T-helper 2 cell (primary cell): Measurements from ENCODE around the gene ALDOC.
"Not testable (repeated sequence)": the region's sequence is repeated elsewhere in the genome, so short reads cannot be mapped to it uniquely, and the experiment has no call there.

ENCODE experiments used
- DNase-seq, 5 experiments: peaks; one replicate each; pipeline versions ENCODE4 v3.0.0 to v3.0.0-alpha.2; 2012 to 2022
- total RNA-seq, 2 donors: gene quantifications; one replicate each; lab custom pipeline; 2026; lab: John Stamatoyannopoulos, UW

ALDOC gene
- 30.9 to 38.9 reads per million in 2 donors for total RNA-seq

DNA sequence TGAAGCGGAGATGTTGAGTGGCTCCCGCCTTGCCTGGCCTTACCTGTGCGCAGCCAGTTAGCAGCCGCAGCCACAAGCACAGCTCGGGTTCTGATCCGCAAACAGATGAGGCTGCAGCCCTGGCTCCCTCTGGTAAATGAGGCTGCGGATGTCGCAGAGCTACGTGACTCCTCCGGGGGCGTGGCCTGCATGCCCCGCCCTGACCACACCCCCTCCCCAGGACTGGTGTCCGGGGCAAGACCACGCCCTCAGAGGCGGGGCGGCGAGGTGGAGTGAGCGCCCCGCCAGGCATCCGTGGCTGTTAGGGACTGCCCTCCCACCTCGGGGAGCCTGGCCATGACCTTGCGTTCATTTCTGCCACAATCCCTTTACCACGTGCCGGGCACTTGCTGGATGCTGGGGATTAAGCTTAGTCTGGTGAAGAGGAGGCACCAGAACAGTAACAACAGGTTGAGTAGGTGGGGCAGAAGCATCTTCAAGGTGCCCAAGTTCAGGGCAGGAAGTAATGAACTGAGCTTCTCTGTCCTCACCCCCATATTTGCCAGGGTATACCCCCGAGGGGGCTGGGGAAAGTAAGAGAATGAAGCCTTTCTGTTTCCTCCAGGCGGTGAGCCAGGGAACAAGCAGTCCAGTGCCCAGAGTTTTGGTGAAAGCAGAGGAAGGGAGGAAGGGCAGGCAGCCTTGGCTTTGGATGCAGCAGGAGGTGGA is at the start of gene ALDOC:
Gene ALDOC, minus strand, starts transcription at position 138 of the 708 bp plus-strand sequence. CDS start 1,363 bp downstream, outside the sequence.
- peak; percentile 95 to 99 (median 97) for DNase-seq

DNA sequence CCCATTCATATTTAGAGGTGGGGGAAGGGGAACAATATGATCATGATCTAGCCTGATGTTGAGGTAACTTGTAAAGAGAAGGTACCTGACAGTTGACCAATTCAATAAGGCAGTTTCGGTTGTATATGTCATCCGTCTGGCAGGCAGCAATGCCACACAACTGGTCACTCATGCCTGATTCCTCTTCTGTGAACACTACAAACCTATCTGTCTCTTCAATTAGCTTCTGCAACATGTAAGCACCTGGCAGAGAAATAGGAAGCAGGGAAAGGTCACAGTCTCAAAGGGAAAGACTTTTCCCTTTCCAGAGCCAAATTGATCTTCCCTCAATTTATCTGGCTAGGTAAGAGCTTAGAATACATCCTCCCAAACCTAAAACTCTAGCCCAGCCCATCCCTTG is 47.5 kb upstream of the ALDOC start:
- DNase-seq: no peak

DNA sequence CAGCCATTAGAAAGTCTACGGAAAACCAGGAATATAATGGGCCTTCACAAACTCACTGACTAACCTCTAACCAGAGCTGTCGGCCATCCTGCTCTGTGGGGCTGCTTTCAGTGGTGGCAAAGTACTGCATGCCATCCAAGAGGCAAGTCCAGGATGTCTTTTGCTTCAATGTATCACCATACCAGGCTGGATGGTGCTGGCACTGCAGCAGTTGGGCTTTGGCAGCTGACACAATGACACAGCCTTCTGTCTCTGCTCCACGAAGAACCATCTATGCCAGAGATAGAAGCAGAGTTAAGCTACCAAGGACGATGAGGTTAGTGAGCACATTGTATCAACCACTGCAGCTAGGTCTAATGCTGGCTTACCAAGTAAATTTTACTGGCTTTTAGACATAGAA is 47.0 kb upstream of the ALDOC start:
- DNase-seq: no peak

DNA sequence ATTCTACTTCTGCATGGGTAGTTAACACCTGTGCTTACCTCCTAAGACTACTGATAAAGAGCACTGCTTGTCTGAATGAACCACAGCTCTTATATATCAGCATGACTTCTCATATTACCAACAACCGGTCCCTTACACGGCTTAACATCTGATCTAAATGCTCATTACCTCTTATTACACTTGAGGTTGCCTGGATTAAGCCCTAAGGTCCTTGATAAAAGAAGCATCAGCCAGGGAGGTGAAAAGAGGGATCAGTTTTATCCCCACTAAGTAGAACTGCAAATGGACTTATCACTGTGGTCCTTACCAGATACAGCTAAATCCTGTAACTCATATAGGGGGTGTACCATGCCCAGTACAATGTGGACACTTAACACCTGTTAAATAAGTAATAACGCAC is 45.5 kb upstream of the ALDOC start:
- DNase-seq: no peak

DNA sequence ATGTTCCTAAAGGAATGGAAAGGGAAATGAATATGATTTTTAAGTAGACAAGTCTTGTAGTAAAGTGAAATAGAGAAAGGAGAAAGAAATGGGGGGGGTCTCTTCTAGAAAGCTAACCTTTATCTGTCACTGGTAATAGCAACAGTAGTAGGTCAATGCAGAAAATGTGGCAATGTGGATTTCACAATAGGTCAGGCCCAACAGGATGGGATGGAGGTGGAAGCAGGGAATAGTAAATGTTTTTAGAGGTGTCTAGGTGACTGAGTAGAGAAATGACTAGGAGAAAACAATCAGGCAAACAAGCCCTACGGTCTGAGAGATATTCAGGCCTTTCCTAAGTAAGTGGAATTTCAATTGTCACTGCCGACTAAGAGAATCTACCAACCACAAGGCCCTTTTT is 43.3 kb upstream of the ALDOC start:
- DNase-seq: no peak

DNA sequence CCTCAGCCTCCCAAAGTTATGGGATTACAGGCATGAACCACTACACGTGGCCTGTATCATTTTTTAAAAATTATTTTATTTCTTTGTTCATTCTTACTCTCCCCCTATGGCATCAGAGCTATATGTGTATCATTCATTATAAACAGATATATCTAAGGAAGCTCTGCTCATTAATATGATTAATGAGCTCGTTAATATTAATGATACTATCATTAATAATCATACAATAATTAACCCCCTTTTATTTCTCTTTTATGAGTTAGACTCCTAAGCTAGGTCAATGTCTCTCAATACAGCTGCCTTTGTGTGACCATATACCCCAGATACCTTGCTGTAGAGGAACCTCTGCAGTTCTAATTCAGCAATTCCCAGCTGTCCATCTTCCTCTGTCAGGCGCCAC is 41.8 kb upstream of the ALDOC start:
- no peak for DNase-seq

DNA sequence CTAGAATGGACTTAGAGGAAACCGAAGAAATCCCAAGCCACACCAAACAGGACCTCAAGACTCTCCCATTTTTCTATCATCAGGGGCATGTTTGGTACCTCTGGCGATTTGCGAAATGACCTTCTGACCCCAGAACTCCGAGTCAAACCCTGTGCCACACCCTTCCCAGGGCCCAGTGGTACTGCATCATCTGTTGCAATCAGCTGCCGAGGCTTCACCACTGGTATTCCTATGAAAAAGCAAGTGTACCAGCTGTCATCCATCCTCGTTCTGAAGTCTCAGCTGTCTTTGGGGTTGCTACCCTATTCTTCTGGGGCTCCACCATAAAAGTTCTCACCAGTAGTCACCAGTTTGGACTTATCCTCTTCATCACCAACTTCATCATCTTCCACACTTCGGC is 39.6 kb upstream of the ALDOC start:
- no peak for DNase-seq

DNA sequence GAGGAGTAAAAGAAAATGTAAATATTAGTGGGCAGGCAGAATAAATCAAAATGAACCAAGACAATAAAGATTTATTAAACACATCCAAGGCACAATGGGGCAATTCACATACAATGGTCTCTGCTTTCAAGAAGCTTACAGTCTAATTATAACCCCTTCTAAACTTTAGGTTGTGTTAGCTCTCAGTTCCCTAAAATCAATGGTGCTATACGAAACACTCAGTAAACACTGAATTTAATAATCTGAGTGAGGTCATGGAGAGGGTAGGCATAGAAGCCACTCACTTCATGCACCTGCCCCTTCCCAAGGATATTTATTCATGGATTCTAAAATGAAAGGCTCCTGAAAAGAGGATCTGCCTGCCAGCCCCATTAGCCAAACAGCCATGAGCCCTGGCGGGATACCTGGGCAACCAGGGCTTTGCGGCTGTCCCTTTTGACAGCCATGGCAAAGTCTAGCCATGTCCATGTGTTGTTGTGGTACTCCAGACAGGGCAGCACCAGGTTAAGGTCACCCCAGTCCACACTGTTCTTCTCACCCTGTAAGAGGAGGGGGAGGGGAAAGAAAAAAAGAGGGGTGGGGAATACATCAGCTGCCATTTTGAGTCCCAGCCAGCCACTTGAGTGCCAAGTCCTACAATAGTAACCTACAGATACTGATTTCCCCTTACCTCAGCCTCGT is 38.7 kb upstream of the ALDOC start:
- DNase-seq: no peak

DNA sequence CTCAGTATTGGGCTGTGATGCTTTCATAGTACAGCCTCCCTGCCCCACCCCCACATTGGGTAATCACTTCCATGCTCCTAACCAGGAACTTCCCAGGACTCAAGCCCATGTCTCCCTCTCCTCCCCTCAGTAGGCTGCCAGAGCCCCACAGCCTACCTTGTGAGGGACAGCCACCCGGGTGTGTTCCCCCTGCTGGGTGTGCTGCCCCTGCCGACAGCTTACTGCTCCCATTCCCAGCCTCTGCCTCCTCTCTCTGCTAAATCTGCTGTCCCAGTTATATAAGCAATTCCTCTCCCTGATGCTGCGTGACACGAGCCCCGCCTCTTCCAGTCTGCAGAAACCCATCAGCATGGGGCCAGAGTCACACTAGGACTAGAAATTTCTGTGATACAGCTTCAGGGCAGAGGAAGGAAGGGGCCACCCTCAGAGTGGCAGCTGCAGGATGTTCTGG is 37.3 kb upstream of the ALDOC start, which contains the start of gene RSKR:
Gene RSKR, minus strand, starts transcription at position 255 of the 451 bp plus-strand sequence. Its CDS starts 24 bp downstream, at position 231.
- DNase-seq: no peak

DNA sequence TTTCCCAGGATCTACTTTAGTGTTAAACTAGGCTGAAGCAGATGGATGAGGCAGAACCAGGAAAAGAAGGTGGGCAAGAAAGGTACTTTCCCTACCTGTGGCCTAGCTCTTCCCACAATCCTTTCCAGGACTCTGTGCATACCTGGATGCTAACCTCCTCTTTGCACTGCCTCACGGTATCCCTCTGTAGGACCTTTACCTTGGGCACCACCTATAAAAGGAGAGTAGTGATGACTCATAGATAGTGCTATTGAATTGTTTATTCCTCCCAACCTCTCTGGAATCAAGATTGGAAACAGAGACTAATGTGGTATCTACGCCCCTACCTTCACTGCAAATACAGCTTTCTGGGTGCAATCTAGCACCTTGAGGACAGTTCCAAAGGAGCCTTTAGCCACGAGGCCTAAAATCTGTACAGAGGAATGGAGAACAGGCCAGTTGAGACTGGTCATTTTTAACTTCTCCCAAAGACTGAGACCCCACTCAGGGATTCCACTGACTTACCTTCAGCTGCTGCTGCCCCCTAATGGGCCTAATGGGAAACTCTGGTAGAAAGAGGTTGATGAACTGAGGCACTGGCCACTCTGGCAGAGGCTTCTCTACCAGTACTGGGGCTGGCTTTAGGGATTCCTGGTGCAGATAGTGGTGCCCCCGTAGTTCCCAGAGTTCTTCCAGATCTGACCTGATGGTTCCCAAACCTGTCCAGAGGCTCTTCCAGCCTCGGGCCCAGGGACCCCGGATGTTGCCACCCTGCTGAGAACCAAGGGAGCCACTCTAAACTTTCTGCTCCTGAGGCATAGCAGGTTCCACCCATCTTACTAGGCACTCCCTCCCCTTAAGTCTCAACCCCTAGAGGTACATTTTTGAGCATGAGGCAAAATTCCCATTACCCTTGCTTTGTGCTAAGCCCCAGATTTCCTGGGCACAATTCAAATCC is 36.5 kb upstream of the ALDOC start:
- DNase-seq: peak in 2 of 5 experiments; percentile 8 to 26

DNA sequence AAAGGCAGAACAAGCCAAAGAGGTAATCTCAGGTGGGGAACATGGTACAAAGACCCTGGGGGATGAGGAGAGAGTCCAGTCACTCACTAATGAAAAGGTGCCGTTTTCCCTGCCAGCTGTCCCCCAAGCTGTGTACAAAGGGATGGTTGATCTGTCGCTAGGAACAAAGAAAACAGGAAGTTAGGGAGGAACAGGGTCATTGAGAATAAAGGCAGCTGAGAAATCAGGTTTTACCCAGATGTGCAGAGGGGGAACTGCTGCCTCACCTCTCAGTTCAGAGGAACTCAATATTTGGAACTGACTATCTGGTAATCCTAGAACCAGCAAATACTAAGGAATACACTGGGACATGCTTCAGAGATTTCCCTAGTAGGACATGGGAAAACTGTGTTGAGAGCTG is 35.8 kb upstream of the ALDOC start:
- DNase-seq: no peak

DNA sequence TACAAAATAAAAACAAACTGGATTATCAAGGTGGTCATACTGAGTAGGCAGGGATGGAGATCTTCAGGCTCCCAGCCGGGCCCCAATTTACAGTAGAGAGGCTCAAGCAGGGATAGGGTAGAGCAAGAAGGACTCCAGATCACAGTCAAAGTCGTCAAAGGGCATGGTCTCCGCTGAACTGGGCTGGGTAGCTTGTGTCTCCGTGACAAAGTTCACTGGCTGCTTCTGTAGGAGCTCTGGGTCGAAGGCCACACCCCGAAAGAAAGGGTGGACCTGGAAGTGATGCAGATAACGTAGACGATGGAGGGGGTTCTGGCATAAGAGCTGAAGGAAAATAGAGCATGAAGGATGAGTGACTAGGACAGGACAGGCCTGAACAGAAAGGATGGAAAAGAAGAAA is 33.7 kb upstream of the ALDOC start:
- no peak for DNase-seq

DNA sequence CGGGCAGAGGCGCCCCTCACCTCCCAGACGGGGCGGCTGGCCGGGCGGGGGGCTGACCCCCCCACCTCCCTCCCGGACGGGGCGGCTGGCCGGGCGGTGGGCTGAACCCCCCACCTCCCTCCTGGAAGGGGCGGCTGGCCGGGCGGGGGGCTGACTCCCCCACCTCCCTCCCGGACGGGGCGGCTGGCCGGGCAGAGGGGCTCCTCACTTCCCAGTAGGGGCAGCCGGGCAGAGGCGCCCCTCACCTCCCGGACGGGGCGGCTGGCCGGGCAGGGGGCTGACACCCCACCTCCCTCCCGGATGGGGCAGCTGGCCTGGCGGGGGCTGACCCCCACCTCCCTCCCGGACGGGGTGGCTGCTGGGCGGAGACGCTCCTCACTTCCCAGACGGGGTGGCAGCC is 27.3 kb upstream of the ALDOC start:
- DNase-seq: not testable (repeated sequence)

DNA sequence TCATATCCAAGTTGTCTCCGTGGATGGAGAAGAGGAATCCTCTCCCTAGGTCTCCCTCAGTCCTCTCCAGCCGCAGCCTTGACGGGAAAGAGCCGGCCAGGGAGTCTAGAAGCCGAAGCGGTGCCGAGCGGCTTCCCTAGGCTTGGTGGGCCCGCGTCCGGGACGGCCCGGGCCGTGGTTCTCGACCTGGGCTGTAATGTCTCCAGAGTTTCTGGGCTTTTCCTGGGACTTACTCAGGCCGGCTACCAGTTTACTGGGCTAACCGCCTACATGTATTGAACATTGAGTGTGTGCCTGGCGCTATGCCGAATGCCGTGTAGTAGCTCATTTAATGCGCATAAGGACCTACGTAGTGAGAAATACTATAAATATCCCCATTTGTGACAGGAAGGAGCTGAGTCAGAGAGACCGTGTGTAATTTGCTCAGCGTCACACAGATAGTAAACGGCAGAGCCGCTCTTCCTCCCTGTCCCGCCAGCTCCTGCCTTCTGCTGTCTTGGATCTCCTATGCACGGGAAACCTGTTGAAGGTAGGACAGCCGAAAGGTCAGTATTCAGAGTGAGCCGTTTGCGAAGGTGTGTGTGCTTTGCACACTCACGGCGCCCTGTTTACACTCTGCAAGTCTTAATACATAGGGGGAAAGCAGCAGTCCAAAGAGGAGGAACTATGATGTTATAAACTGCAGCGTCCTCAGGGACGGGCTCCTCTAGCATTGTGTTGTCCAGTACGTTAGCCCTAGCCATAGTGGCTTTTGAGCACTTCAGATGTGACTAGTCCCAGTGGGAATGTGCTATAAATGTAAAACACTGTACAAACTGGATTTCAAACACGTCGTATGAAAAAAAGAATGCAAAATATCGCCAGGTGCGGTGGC is 22.9 kb upstream of the ALDOC start:
- peak in 4 of 5 experiments; percentile 43 to 84 (median 50) for DNase-seq

DNA sequence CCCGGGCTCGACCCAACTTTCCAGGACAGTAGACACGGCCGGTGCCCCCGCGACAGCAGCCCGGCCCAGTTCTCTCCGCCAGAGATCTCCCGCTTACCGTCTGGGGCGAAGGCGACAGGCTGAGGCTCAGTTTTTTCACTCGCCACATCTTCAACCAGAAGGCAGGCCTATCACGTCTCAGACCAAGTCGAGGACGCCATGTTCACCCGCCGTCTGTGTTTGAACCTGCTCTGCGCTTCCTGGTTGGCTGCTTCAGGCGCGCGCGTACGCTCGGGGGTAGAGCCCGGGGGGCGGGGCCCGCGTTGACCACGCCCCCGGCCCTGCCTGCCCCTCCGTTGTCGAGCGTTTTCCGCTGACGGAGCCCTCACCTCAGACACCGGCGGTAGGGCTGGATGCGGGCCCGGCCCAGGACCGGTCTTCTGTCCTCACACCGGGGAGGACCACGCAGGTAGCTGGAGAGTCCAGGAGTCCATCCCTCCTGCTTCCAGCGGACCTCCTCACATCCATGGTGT is 22.2 kb upstream of the ALDOC start, which contains the start of gene SPAG5:
Gene SPAG5, minus strand, starts transcription at position 227 of the 512 bp plus-strand sequence. Its CDS starts 79 bp downstream, at position 148.
- DNase-seq: peak; percentile 90 to 97 (median 92)

DNA sequence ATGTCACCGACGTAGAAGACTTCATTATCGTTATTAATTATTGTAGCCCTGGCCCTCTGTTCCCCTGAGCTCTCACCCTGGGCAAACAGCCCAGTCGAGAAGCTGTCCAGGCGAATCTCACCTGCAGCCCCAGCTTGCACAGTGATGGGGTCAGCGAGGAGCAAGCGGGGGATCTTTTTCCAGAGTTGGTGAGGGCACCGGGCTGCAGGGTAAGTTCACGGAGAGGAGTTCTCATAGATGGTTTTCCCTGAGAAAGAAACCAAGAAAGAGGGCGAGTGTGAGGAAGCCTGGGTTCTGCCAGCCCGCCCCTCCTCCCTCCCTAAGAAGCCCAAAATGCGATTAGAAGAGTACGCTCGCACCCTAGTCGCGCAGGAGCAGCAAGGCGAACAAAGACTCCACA is 21.7 kb upstream of the ALDOC start:
- DNase-seq: no peak

DNA sequence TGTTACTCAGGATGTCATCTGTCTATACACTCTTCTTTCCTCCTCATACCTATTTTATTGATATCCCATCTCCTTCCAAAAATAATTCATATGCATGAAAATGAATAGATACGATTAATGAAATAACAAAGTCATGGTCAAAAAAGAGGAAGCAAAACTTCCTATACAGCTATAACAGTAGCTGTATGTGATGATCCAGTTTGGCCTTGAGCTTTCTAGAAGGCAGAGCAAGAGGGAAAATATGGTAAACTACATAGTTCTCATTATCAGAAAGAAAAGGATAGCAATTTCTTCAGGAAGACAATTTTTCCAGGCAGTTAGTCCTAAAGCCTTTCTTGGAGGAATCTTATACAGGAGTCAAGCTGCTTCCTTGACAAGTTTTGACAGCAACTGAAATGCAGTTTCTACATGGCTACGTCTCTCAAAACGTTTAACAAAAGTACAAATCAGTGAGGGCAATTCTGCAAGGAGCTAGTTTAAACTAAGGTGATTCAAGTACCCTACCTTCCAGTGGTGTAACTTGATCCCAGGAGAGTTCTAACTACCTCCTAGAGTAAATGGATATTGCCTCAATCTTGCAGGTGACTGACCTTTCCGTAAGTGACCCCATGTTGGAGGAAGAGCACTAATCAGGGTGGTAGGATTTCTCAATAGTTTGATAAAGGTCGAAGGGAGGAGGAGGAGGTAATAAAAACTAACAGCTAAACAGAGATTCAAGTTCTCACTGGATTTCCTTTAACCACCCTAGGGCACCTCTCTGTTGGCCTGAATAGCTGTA is 21.1 kb upstream of the ALDOC start:
- no peak for DNase-seq

DNA sequence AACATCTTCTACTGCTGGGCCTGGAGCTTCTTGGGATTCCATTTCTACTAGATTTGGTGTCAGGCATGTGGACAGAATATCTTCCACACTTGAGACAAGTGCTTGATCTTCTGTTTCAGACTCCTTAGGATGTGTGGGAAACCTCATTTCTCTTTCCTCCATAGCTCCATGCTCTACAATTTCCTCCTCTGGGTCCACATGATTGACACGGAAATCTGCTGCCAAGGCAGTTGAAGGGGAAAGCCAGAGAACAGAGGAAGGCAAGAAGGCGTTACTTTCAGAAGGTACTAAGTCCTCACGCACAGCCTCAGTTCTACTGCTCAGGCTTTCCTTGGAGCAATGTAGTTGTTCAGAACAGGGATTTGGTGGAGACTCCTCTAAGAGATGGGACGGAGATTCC is 15.6 kb upstream of the ALDOC start:
- DNase-seq: no peak

DNA sequence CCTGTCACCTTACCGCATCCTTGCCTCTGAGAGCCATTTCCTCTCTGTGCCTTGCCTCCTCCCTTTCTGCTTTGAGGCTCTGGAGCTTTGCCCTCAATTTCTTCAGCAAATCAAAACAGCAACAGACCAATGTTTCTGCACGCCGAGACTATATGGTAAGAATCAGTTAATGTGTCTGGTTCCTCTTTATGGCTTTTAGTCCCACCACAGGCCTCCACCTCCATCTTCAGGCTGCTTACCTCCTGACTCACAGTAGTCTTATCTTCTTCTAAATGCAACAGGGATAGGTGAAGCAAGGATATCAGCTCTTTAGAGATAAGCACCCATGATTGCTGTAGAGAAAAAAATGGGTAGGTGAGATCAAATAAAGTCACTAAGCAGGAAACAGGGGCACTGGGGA is 9.2 kb upstream of the ALDOC start:
- DNase-seq: no peak

DNA sequence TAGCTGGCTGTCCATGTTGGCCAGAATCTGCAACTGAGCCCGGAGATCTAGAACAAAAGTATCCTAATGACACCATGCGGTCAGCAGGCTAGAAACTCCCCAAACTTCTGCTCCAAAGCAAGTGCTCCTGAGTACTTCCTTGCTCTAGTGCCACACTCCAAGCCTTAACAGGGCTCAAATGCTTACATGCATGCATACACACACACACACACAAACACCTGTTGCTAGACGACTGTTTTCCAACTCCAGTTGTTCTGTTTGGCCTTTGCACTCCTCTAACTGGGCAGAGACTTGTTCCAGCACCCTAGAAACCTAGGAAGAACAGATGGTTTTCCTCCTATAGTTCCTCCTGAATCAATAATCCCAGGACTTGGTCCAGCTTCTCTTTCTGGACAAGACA is 7.7 kb upstream of the ALDOC start:
- DNase-seq: no peak

DNA sequence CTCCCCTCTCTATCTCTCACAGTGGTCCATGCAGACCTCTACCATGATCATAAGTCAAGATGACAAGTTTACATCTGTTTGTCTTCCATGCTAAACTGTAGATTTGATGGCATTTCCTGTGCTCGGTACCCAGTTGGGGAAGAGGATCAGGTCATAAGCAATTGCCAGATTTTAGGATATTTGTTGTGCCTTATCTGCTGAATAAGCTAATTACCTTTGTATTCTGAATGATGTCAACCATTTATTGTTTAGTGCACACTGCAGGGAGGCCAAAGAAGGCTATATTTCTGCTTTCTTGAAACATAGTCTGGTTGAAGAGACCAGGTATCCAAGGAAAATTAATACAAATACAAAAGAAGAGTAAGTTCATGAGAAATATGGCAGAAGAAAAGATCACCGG is 5.8 kb upstream of the ALDOC start:
- no peak for DNase-seq
